BE2C (cell line): ENCODE results near the gene C1orf50.

Experiments
- DNase-seq: peaks from one replicate; pipeline ENCODE4 v3.0.0-alpha.2; 2020
- H3K27me3 ChIP-seq: fragments of 250-450 bp; sonication (Bioruptor Pico); 2 replicates; pipeline ENCODE4 v1.5.1; 2020; ENCODE audit warnings: mild to moderate bottlenecking
- H3K36me3 ChIP-seq: fragments of 250-450 bp; sonication (Bioruptor Pico); 2 replicates; pipeline ENCODE4 v1.5.1; 2020; ENCODE audit warnings: mild to moderate bottlenecking
- H3K4me1 ChIP-seq: fragments of 250-450 bp; sonication (Bioruptor Pico); 2 replicates; pipeline ENCODE4 v1.5.1; 2020
- H3K4me3 ChIP-seq: 2 replicates; pipeline ENCODE4 v1.5.1; 2011; ENCODE audit warnings: low read depth, low read length
- H3K9me3 ChIP-seq: fragments of 250-450 bp; sonication (Bioruptor Pico); 2 replicates; pipeline ENCODE4 v1.5.1; 2020
- CTCF ChIP-seq: IDR thresholded peaks from 2 replicates; pipeline ENCODE4 v1.5.1; 2012; ENCODE audit warnings: mild to moderate bottlenecking, low read depth, low read length

C1orf50 gene

GRCh38 chr1:42822800-42823392, 55.8 kb downstream of the C1orf50 start:
- Histone ChIP-seq H3K27me3 (no peaks in the 10 kb centered on the region), H3K4me1 (no peaks in the 10 kb centered on the region), H3K36me3 (no peaks in the 10 kb centered on the region), H3K4me3 (no peak overlapping the region), H3K9me3 (no peaks in the 10 kb centered on the region)
- TF ChIP-seq CTCF = no peak
- no peak for DNase-seq

GRCh38 chr1:42824481-42825035, 57.5 kb downstream of the C1orf50 start:
- Histone ChIP-seq H3K27me3 (no peaks in the 10 kb centered on the region), H3K4me3 (no peak overlapping the region), H3K36me3 (no peaks in the 10 kb centered on the region), H3K9me3 (no peaks in the 10 kb centered on the region), H3K4me1 (no peaks in the 10 kb centered on the region)
- DNase-seq = no peak
- TF ChIP-seq CTCF = no peak

GRCh38 chr1:42825036-42825851, 58.2 kb downstream of the C1orf50 start:
- TF ChIP-seq CTCF = no peak
- Histone ChIP-seq H3K27me3 (no peaks in the 10 kb centered on the region), H3K4me3 (no peak overlapping the region), H3K4me1 (no peaks in the 10 kb centered on the region), H3K36me3 (no peaks in the 10 kb centered on the region), H3K9me3 (no peaks in the 10 kb centered on the region)
- DNase-seq = no peak
